Measurements from ENCODE around the gene MARVELD3. TPM values are rescaled to one million over a fixed set of nuclear protein-coding genes. Genes with fewer than 3 reads are reported as not detected.

Gene MARVELD3
- total RNA-seq, 2 experiments from 2014 or later: not detected

Other genes with a start within 250 kb of the MARVELD3 start
- not detected for gene TLE7, start 184.1 kb upstream of the MARVELD3 start, total RNA-seq
- 1 to 10 TPM; 7.1 to 7.6 TPM for gene ZNF23, start 163.9 kb upstream of the MARVELD3 start, total RNA-seq
- 1 to 10 TPM; 1.8 to 2.9 TPM for gene ZNF19, start 136.9 kb upstream of the MARVELD3 start, total RNA-seq
- gene CHST4, start 99.8 kb upstream of the MARVELD3 start, total RNA-seq: not detected
- not detected for gene TAT, start 49.1 kb upstream of the MARVELD3 start, total RNA-seq
- 1 to 10 TPM; 7.9 to 8.7 TPM for gene PHLPP2, start 98.5 kb downstream of the MARVELD3 start, total RNA-seq
- 10 to 100 TPM; 87.2 to 88.6 TPM for gene AP1G1, start 182.7 kb downstream of the MARVELD3 start, total RNA-seq
- 10 to 100 TPM; 23.7 to 24.1 TPM for gene ATXN1L, start 219.8 kb downstream of the MARVELD3 start, total RNA-seq